Measurements from ENCODE around the gene KLHL14.
"Not testable (repeated sequence)": the region's sequence is repeated elsewhere in the genome, so short reads cannot be mapped to it uniquely, and the experiment has no call there.

The KLHL14 gene

GRCh38 chr18:32714571-32715148 is 58.2 kb downstream of the KLHL14 start:
- DNase-seq = no peak

DNA sequence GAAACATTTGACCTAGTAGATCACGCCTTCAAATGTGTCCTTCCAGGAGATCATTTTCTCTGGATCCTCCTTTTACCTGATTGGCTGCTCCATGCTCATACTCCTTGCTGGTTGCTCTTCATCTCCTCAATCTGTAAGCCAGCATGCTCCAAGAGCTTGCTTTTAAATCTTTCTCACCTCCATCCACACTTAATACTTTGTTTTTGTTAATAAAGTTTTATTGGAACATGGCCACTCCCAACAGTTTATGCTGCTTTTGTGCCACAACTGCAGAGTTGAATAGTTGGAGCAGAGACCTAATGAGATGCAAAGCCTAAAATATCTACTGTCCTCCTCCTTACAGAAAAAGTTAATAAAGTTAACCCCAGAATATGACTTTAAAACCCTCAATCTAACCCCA is 60.0 kb downstream of the KLHL14 start:
- no peak for DNase-seq

- no peak for DNase-seq
These were observed 61.0 kb downstream of the KLHL14 start for GRCh38 chr18:32711862-32712261.

DNA sequence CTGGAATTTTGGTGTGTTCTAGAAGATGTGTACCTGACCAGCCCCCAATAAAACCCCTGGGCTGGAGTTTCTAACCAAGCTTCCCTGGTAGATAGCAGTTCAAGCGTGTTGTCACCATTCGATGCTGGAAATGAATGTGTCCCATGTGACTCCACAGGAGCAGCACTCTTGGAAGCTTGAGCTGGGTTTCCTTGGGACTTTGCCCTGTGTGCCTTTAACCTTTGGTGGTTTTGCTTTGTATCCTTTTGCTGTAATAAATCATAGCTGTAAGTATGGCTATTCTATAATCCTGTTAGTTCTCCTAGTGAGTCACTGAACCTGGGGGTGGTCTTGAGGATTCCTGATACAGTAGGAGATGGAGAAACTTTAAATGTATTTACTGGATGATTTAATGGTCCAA is 65.2 kb downstream of the KLHL14 start:
- DNase-seq = no peak

DNA sequence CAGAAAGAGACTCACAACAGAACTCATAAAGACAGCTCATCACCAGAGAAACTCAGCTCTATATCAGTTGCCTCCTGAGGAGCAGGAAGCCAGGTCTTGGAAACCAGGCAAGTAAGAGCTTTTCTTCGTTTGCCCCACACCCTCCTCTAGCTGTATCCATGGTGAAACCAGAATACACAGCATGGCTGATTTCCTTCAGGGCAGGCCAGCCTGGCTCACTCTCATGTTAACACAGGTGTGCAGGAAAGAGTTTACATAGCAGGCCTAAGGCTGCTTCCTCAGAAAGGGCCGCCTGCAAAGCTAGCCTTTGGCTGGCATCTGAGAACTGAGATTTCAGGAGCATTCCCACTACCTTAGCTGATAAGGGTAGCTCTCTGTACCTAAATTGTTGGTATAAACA is 65.7 kb downstream of the KLHL14 start:
- no peak for DNase-seq

GRCh38 chr18:32701313-32701712 is 71.5 kb downstream of the KLHL14 start:
- no peak for DNase-seq

DNA sequence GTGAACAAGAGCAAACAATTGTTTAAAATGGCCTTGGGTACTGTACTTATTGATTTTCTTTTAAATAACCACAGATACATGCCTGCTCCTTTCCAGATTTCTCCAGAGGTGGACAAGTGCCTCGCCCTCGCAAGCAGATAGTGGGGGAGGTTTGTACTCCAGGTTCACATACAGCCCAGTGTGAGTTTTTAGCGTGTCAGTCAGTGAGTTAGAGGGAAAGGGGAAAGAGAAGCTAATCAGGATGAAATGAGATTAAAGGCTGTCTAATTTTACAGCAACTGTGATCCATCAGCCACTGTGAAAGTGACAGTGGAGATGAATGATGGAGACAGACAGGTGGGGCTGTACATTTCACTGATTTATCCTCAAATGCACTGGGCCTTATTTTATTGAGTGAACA is 74.7 kb downstream of the KLHL14 start:
- no peak for DNase-seq

DNA sequence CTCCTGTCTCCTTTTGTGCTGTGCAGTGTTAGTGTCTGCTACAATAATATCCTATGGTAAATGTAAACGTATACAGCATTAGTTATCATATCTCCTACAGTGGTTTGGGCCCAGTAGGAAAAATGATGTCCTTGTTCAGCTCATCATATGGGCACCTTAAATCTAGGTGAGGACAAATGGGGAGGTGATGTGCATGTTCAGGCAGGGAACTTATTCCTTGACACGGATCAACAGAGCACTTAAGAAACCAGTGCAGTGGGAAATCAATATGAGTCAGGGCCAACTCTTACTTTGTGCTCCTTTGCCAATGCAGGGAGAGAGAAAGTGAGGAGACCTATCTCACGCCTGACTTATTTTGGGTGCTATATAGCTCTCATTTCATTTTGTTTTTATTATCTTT is 76.4 kb downstream of the KLHL14 start:
- no peak for DNase-seq

DNA sequence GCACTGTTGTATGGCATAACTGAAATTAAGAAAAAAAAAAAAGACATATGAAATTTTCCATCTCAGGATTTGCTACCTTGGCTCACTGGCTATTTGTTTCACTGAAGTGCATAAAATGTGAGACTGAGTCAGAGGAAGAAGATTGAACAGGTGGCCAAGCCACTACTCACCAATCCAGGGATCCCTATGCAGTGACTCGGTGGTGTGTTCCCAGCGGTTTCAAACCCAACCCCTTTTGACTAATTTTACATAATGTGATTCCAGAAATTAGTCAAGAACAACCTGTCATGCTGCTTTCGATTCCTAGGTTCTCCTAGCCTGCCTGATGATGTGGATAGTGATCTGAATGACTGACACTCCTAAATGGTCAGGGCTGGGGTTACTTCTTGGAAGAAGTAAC is 77.3 kb downstream of the KLHL14 start:
- DNase-seq = no peak

- no peak for DNase-seq
These were observed 84.0 kb downstream of the KLHL14 start for GRCh38 chr18:32688821-32689220.

DNA sequence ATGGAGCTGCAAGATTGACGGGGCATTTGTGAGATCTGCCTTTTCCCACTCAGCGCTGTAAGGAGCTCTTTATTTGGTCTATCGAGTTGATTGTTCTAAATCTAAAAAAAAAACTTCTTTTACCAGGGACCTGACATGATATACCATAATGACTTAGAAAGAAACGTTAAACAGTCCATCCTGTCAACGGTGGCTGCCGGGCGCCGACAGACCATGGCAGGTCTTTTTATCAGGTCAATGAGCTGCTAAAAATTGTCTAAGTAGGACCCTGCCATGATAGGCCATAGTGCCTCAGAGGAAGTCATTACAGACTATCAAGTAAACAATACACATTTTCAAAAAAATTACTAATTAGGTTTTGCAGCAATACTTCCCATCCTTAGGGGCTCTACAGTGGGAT is 87.9 kb downstream of the KLHL14 start:
- DNase-seq = no peak

GRCh38 chr18:32684096-32684495 is 88.7 kb downstream of the KLHL14 start:
- DNase-seq = no peak

- DNase-seq = no peak
These were observed 89.8 kb downstream of the KLHL14 start for GRCh38 chr18:32683044-32683443.

DNA sequence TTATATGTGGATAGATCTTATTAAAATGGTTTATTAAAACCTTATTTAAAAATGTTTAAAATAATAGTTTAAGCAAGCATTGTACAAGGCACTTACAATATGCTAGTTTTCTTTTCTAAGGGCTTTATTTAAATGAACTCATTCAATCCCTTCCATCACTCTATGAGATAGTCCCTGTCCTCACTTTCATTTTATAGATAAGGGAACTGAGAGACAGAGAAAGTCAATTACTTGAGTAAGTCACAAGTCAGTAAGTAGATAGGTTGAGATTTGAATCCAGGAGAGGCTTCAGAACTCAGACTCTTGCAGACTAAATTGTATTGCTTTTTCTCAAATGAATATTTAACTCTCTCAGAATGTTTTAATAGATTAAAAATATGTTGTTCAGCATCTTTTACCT is 95.2 kb downstream of the KLHL14 start:
- DNase-seq = no peak

- no peak for DNase-seq
These were observed 98.3 kb downstream of the KLHL14 start for GRCh38 chr18:32674491-32674890.

DNA sequence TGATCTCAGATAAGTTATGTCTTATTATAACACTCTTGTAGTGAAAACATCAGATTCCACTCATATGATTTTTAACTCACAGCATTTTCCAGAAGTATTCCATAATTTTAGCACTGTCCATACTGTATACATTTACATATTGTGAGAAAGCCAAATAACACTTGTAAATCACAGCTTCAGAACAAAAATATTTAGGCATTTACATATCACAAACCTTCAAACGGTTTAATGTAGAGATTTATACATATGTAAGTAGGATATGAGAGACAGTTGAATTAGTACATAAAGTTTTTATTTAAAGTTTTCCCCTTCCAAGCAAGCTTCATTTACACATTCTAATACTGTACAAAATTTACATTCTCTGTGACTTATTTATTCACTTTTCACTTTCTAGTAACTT is 100.4 kb downstream of the KLHL14 start:
- no peak for DNase-seq

DNA sequence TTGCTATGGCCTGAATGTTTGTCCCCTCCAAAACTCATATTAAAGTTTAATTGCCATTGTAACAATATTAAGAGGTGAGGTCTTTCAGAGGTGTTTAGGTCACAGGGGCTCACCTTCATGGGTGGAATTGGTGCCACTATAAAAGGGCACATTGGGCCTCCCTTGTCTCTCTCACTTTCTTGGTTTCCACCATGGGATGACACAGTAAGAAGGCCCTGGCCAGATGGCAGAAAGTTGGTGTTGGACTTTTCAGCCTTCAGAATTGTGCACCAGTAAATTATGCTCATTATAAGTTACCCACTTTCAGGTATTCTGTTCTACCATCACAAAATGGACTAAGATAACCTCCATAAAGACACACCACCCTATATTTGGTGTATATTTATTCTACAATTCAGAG is 102.1 kb downstream of the KLHL14 start:
- no peak for DNase-seq

DNA sequence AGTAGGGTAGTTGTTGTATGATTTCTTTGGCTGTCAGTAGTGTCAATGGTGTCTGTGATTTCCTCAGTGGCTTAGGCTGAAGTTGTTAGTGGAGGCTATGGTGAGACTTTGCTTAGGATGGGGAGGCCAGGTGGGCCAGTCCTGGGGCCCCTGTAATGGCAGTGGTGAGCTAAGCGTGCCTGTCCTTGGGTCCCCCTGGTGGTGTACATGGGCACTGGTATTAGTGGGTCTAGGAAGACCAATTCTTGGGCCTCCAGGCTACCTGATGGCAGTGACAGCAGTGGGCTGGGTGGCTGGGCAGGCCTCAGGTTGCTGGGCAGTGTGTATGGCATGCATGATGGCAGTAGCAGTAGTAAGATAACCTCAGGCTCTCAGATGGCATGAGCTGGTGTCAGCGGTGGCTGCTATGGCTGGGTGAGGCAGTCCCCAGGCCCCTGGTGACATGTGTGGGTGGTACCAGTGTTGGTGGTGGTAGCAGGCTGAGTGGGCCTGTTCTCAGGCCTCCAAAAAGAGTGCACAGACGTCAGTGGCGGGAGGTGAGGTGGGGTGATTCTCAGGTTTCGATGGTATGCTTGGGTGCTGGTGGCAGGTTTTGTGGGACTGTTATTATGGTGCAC is 103.2 kb downstream of the KLHL14 start:
- no peak for DNase-seq

- no peak for DNase-seq
These were observed 103.9 kb downstream of the KLHL14 start for GRCh38 chr18:32668956-32669355.

DNA sequence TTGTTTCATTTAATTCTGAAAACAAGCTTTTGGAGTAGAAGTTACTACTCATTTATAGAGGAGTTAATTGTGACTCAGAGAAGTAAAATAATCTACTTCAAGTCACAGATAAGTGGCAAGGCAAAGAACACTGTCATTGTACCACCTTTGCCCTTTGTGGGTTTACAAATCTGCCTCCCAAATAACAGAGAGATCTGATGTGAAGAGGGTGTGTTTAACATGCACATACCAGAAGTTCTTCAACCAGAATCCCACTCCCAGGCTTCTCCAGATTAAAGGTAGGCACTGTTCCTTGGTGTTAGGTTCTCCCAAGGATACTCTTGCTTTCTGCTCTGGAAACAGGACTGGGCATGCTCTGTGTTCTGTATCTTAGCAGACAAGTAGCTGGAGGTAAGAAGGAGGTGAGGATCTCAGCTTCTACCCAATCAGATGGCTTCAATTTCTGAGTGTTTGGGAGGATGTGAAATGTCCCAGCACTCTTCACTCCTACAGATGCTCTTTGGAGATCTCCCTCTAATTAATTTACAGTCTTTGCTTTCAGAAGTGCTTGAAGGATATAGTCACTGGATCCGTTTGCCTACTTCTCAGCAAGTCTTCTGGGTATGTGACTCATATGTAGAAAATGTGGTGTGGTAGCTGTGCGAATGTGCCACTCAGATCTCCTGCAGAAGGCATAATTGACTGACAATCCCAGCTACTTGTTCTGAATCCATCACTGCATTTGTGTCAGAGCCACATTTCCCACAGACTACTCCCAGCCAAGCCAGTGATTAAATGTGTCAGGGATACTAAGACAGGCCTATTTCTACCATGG is 111.1 kb downstream of the KLHL14 start:
- DNase-seq = no peak

- not testable (repeated sequence) for DNase-seq
These were observed 118.3 kb downstream of the KLHL14 start for GRCh38 chr18:32654507-32654906.

- DNase-seq = not testable (repeated sequence)
These were observed 135.2 kb downstream of the KLHL14 start for GRCh38 chr18:32637659-32638058.

- DNase-seq = no peak
These were observed 135.6 kb downstream of the KLHL14 start for GRCh38 chr18:32637226-32637625.

- no peak for DNase-seq
These were observed 137.9 kb downstream of the KLHL14 start for GRCh38 chr18:32634876-32635431.
